HepG2 (cell line): ENCODE data around the gene PTPN14. TPM values are rescaled to one million over a fixed set of nuclear protein-coding genes. Genes with fewer than 3 reads are reported as not detected.
A peak's percentile ranks its signal among the peaks of the same experiment; 100 is the strongest.

Source experiments
- CAMTA2 ChIP-seq: sonication (generic); formaldehyde crosslinking; IDR thresholded peaks from 2 replicates; pipeline ENCODE4 v1.4.0; 2020; ENCODE audit warnings: mild to moderate bottlenecking, missing genetic modification reagents, borderline replicate concordance
- FOXM1 ChIP-seq: sonication (generic); formaldehyde crosslinking; IDR thresholded peaks from 2 replicates; pipeline ENCODE4 v1.5.0; 2020; ENCODE audit warnings: missing genetic modification reagents
- KAT8 ChIP-seq: IDR thresholded peaks from 2 replicates; pipeline ENCODE4 v1.6.1; 2016; ENCODE audit warnings: missing genetic modification reagents, missing compliant biosample characterization
- MAFK ChIP-seq, 2 experiments: IDR thresholded peaks in 1 of 2; conservative IDR thresholded peaks in 1 of 2; 2 replicates each; pipeline ENCODE4 v1.6.1; 2011; ENCODE audit warnings: improper control_type of control experiment in 2 of 2, low read length in 2 of 2
- MTF2 ChIP-seq: sonication (generic); formaldehyde crosslinking; IDR thresholded peaks from 2 replicates; pipeline ENCODE4 v1.5.0; 2020; ENCODE audit warnings: missing genetic modification reagents, borderline replicate concordance
- NFIB ChIP-seq: sonication (generic); formaldehyde crosslinking; IDR thresholded peaks from 2 replicates; pipeline ENCODE4 v1.9.0; 2021; ENCODE audit warnings: missing genetic modification reagents, mild to moderate bottlenecking, borderline replicate concordance
- RARA ChIP-seq: IDR thresholded peaks from 2 replicates; pipeline ENCODE4 v1.6.1; 2016; ENCODE audit warnings: missing genetic modification reagents, missing compliant biosample characterization
- ZEB1 ChIP-seq: IDR thresholded peaks from 2 replicates; pipeline ENCODE4 v1.6.1; 2012; ENCODE audit warnings: mild to moderate bottlenecking, low read depth, inconsistent platforms; ENCODE audit not compliant: insufficient replicate concordance
- ZNF121 ChIP-seq: sonication (generic); formaldehyde crosslinking; IDR thresholded peaks from 2 replicates; pipeline ENCODE4 v1.5.0; 2020; ENCODE audit warnings: mild to moderate bottlenecking, missing genetic modification reagents
- ZSCAN31 ChIP-seq: sonication (generic); formaldehyde crosslinking; IDR thresholded peaks from 2 replicates; pipeline ENCODE4 v1.5.0; 2020; ENCODE audit warnings: low read depth, mild to moderate bottlenecking, missing genetic modification reagents
- polyA plus RNA-seq, 8 experiments: library from polyadenylated mRNA; depleted of rRNA in 3 of 8; stranded (reverse) in 7 of 8; unstranded in 1 of 8; fragments of >200 nt; fragmentation: Illumina TruSeq in 4 of 8; extraction: Trizol in 4 of 8; gene quantifications; 2 replicates each; pipeline versions ENCODE4 v1.2.1 to v1.2.3, GENCODE V29; 2011 to 2016; ENCODE audit warnings: low read depth in 4 of 8, missing spikeins in 1 of 8, mixed read lengths in 1 of 8; ENCODE audit not compliant: insufficient read depth in 1 of 8
- total RNA-seq, 5 experiments: library from RNA; depleted of rRNA; stranded (reverse); fragments of >200 nt; fragmentation: Illumina TruSeq; extraction: Trizol; gene quantifications; 2 replicates each; pipeline ENCODE4 v1.2.3, GENCODE V29; 2016; ENCODE audit warnings: low read depth in 1 of 5
- TF ChIP-seq, protein P1 (sequence below): IDR thresholded peaks from 2 replicates; pipeline ENCODE4 v1.6.1; 2016; ENCODE audit warnings: low read depth, missing genetic modification reagents, missing compliant biosample characterization
- TF ChIP-seq, protein P2 (sequence below), 2 experiments: sonication (generic) in 1 of 2; formaldehyde crosslinking in 1 of 2; IDR thresholded peaks; 2 replicates each; pipeline versions ENCODE4 v1.4.0 to v1.6.1; 2016 to 2020; ENCODE audit warnings: borderline replicate concordance in 1 of 2, low read depth in 1 of 2, mild to moderate bottlenecking in 1 of 2, missing genetic modification reagents in 1 of 2
- TF ChIP-seq, protein P3 (sequence below): IDR thresholded peaks from 2 replicates; pipeline ENCODE4 v1.4.0; 2020; ENCODE audit warnings: mild to moderate bottlenecking, missing genetic modification reagents

Gene PTPN14
- total and polyA plus RNA-seq, 2 of the 13 experiments (the other 11 are each of a cell fraction or from before 2014, with no cell fraction given): 3.9 to 4.7 TPM

- TF ChIP-seq, protein P1, sequence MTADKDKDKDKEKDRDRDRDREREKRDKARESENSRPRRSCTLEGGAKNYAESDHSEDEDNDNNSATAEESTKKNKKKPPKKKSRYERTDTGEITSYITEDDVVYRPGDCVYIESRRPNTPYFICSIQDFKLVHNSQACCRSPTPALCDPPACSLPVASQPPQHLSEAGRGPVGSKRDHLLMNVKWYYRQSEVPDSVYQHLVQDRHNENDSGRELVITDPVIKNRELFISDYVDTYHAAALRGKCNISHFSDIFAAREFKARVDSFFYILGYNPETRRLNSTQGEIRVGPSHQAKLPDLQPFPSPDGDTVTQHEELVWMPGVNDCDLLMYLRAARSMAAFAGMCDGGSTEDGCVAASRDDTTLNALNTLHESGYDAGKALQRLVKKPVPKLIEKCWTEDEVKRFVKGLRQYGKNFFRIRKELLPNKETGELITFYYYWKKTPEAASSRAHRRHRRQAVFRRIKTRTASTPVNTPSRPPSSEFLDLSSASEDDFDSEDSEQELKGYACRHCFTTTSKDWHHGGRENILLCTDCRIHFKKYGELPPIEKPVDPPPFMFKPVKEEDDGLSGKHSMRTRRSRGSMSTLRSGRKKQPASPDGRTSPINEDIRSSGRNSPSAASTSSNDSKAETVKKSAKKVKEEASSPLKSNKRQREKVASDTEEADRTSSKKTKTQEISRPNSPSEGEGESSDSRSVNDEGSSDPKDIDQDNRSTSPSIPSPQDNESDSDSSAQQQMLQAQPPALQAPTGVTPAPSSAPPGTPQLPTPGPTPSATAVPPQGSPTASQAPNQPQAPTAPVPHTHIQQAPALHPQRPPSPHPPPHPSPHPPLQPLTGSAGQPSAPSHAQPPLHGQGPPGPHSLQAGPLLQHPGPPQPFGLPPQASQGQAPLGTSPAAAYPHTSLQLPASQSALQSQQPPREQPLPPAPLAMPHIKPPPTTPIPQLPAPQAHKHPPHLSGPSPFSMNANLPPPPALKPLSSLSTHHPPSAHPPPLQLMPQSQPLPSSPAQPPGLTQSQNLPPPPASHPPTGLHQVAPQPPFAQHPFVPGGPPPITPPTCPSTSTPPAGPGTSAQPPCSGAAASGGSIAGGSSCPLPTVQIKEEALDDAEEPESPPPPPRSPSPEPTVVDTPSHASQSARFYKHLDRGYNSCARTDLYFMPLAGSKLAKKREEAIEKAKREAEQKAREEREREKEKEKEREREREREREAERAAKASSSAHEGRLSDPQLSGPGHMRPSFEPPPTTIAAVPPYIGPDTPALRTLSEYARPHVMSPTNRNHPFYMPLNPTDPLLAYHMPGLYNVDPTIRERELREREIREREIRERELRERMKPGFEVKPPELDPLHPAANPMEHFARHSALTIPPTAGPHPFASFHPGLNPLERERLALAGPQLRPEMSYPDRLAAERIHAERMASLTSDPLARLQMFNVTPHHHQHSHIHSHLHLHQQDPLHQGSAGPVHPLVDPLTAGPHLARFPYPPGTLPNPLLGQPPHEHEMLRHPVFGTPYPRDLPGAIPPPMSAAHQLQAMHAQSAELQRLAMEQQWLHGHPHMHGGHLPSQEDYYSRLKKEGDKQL (CRISPR knock-in tag): peak; percentile 93
- TF ChIP-seq FOXM1 (no peak), KAT8 (no peak), ZNF121 (CRISPR knock-in tag) (no peak), ZEB1 (no peak), ZSCAN31 (no peak), NFIB (CRISPR knock-in tag) (no peak), CAMTA2 (CRISPR knock-in tag) (no peak), MAFK (conservative IDR thresholded peaks at IDR 0.05 in 1 of 2, IDR thresholded peaks at IDR 0.05 in 1 of 2; ENCODE audit: low read length in 2 of 2) (no peak), RARA (CRISPR knock-in tag) (peak; percentile 56; the same call in 1 of the 2 replicates), MTF2 (no peak)
- TF ChIP-seq, protein P2, sequence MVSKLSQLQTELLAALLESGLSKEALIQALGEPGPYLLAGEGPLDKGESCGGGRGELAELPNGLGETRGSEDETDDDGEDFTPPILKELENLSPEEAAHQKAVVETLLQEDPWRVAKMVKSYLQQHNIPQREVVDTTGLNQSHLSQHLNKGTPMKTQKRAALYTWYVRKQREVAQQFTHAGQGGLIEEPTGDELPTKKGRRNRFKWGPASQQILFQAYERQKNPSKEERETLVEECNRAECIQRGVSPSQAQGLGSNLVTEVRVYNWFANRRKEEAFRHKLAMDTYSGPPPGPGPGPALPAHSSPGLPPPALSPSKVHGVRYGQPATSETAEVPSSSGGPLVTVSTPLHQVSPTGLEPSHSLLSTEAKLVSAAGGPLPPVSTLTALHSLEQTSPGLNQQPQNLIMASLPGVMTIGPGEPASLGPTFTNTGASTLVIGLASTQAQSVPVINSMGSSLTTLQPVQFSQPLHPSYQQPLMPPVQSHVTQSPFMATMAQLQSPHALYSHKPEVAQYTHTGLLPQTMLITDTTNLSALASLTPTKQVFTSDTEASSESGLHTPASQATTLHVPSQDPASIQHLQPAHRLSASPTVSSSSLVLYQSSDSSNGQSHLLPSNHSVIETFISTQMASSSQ (IDR thresholded peaks at IDR 0.05; ENCODE audit: low read depth): peak; percentile 59; the same call in 1 of the 2 replicates
- TF ChIP-seq, protein P2 (CRISPR knock-in tag; IDR thresholded peaks at IDR 0.05; ENCODE audit: borderline replicate concordance): no peak; the same call in 1 of the 2 replicates
- TF ChIP-seq, protein P3, sequence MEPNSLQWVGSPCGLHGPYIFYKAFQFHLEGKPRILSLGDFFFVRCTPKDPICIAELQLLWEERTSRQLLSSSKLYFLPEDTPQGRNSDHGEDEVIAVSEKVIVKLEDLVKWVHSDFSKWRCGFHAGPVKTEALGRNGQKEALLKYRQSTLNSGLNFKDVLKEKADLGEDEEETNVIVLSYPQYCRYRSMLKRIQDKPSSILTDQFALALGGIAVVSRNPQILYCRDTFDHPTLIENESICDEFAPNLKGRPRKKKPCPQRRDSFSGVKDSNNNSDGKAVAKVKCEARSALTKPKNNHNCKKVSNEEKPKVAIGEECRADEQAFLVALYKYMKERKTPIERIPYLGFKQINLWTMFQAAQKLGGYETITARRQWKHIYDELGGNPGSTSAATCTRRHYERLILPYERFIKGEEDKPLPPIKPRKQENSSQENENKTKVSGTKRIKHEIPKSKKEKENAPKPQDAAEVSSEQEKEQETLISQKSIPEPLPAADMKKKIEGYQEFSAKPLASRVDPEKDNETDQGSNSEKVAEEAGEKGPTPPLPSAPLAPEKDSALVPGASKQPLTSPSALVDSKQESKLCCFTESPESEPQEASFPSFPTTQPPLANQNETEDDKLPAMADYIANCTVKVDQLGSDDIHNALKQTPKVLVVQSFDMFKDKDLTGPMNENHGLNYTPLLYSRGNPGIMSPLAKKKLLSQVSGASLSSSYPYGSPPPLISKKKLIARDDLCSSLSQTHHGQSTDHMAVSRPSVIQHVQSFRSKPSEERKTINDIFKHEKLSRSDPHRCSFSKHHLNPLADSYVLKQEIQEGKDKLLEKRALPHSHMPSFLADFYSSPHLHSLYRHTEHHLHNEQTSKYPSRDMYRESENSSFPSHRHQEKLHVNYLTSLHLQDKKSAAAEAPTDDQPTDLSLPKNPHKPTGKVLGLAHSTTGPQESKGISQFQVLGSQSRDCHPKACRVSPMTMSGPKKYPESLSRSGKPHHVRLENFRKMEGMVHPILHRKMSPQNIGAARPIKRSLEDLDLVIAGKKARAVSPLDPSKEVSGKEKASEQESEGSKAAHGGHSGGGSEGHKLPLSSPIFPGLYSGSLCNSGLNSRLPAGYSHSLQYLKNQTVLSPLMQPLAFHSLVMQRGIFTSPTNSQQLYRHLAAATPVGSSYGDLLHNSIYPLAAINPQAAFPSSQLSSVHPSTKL (CRISPR knock-in tag): peak; percentile 89
Measured at GRCh38 chr1:214516434-214517326, 34.7 kb downstream of the PTPN14 start (continued).
